ENCODE data around the gene OXCT2.

- no peak for TF ChIP-seq POLR2AphosphoS5 (IDR thresholded peaks at IDR 0.05)
- no peak for TF ChIP-seq CTCF (IDR thresholded peaks at IDR 0.05)
- no peak for TF ChIP-seq POLR2A (IDR thresholded peaks at IDR 0.05)
- no peak for TF ChIP-seq EP300 (IDR thresholded peaks at IDR 0.05)
These were observed 41.8 kb upstream of the OXCT2 start for GRCh38 chr1:39812913-39813312.
